Breast epithelium (tissue), 4 donors: ENCODE measurements around the gene POU5F1. TPM values are rescaled to one million over a fixed set of nuclear protein-coding genes. Genes with fewer than 3 reads are reported as not detected.
"Not testable (repeated sequence)": the region's sequence is repeated elsewhere in the genome, so short reads cannot be mapped to it uniquely, and the experiment has no call there.

ENCODE experiments used
- DNase-seq, 2 donors: peaks; one replicate each; pipeline ENCODE4 v3.0.0-alpha.2; 2019; ENCODE audit warnings: low spot score in 2 of 2
- H3K27ac ChIP-seq, 2 donors: fragments of 200-600 bp; sonication (generic) in 1 of 2; one replicate each; pipeline ENCODE4 v1.5.1; 2016 to 2019; ENCODE audit warnings: mild to moderate bottlenecking in 1 of 2
- H3K27me3 ChIP-seq, 2 donors: fragments of 200-600 bp; sonication (generic) in 1 of 2; one replicate each; pipeline versions ENCODE4 v1.5.1 to v1.6.0; 2017 to 2019; ENCODE audit warnings: control low read depth in 1 of 2, mild to moderate bottlenecking in 1 of 2
- H3K36me3 ChIP-seq: fragments of 200-600 bp; one replicate; pipeline ENCODE4 v1.5.1; 2019
- H3K4me1 ChIP-seq, 2 donors: fragments of 200-600 bp; sonication (generic); one replicate each; pipeline ENCODE4 v1.5.1; 2016 to 2019; ENCODE audit warnings: control low read depth in 1 of 2
- H3K4me3 ChIP-seq, 3 donors: fragments of 200-600 bp; sonication (generic); 1 replicate in 2 of 3; 2 replicates in 1 of 3; pipeline ENCODE4 v1.5.1; 2016 to 2019; ENCODE audit warnings: mild to moderate bottlenecking in 3 of 3, moderate library complexity in 2 of 3
- H3K9me3 ChIP-seq, 2 donors: fragments of 200-600 bp; sonication (generic) in 1 of 2; one replicate each; pipeline ENCODE4 v1.5.1; 2016 to 2019; ENCODE audit warnings: control low read depth in 1 of 2
- CTCF ChIP-seq, 3 donors: fragments of 450-650 bp; IDR thresholded peaks; one replicate each; pipeline ENCODE4 v1.5.1; 2016 to 2017; ENCODE audit warnings: antibody characterized with exemption in 3 of 3, mild to moderate bottlenecking in 3 of 3, moderate library complexity in 3 of 3
- POLR2A ChIP-seq: fragments of 450-650 bp; IDR thresholded peaks from one replicate; pipeline ENCODE4 v1.6.1; 2016; ENCODE audit warnings: antibody characterized with exemption, mild to moderate bottlenecking, moderate library complexity
- POLR2AphosphoS5 ChIP-seq, 3 donors: sonication (generic); formaldehyde crosslinking; IDR thresholded peaks; one replicate each; pipeline ENCODE4 v1.6.1; 2017; ENCODE audit warnings: antibody characterized with exemption in 3 of 3
- intact Hi-C: fragments of 100-400 bp; cut with DNase I; formaldehyde crosslinking; loops from one replicate; pipeline ENCODE4 v1.15.1; 2023; ENCODE audit warnings: low total_unique reads
- total RNA-seq, 3 donors: library from RNA; depleted of rRNA; stranded (reverse); fragments of >200 nt; gene quantifications; one replicate each; pipeline ENCODE4 v1.1.0, GENCODE V29; 2016

Gene POU5F1
- total RNA-seq, 3 donors from 2014 or later: 0.64 to 4.5 (median 0.98) TPM

- no peak for DNase-seq
- no peaks in the 10 kb centered on the region for H3K4me1 ChIP-seq
- no peak for TF ChIP-seq CTCF (IDR thresholded peaks at IDR 0.05)
- TF ChIP-seq POLR2AphosphoS5 (IDR thresholded peaks at IDR 0.05): no peak
- H3K36me3 ChIP-seq: no peaks in the 10 kb centered on the region
- intact Hi-C loops: no loop called here
- no peak overlapping the region for H3K4me3 ChIP-seq
- no peaks in the 10 kb centered on the region for H3K27me3 ChIP-seq
- peak overlapping the region in 1 of 2 donors; percentile 33 for H3K27ac ChIP-seq
- H3K9me3 ChIP-seq: no peaks in the 10 kb centered on the region
Measured at GRCh38 chr6:31187780-31188194, 17.3 kb upstream of the POU5F1 start.

DNA sequence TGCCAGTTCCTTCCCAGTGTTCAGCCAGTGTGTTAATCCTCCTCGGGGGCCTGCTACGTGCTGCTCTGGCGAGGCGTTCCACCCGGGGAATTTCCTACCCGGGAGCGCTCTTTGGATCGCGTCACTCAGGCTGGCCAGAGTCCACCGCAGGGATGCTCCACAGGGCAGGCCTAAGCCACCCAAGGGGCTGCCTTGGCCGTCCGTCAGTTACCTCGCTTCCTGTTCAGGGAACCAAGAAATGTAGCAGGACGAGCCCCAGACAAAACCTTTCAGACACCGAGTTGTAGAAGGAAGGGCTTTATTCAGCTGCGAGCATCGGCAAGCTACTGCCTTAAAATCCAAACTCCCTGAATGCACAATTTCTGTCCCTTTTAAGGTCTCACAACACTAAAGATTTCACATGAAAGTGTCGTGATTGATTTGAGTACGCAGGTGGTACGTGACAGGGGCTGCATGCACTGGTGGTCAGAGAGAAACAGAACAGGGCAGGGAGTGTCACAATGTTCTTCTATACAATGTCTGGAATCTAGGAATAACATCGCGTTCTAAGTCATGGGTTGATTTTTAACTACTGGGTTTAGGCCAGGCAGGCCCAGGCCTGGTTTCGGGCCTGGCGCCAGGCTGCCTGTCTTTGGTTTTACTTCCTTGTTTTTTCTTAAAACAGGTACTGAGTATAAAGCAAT lies 15.7 kb upstream of the POU5F1 start:
- Histone ChIP-seq H3K27ac (peak overlapping the region; percentile 90 to 92), H3K27me3 (no peaks in the 10 kb centered on the region), H3K9me3 (no peaks in the 10 kb centered on the region), H3K4me1 (no peaks in the 10 kb centered on the region), H3K4me3 (peak overlapping the region in 2 of 3 donors; percentile 30 to 57), H3K36me3 (no peaks in the 10 kb centered on the region)
- intact Hi-C loops: no loop called here
- no peak for TF ChIP-seq CTCF (IDR thresholded peaks at IDR 0.05)
- no peak for TF ChIP-seq POLR2A
- no peak for TF ChIP-seq POLR2AphosphoS5 (IDR thresholded peaks at IDR 0.05)
- peak in 1 of 2 donors; percentile 79 for DNase-seq

GRCh38 chr6:31185695-31186051 lies 15.2 kb upstream of the POU5F1 start:
- Histone ChIP-seq H3K4me3 (peak overlapping the region in 2 of 3 donors; percentile 30 to 57), H3K27ac (peak overlapping the region; percentile 90 to 92)
- intact Hi-C loops, H3K36me3 ChIP-seq, H3K27me3 ChIP-seq, H3K9me3 ChIP-seq, DNase-seq, H3K4me1 ChIP-seq: not testable (repeated sequence)

- intact Hi-C loops, H3K27me3 ChIP-seq, H3K27ac ChIP-seq, H3K36me3 ChIP-seq, H3K4me3 ChIP-seq, H3K9me3 ChIP-seq, H3K4me1 ChIP-seq, DNase-seq: not testable (repeated sequence)
Measured at GRCh38 chr6:31183859-31184258, 13.4 kb upstream of the POU5F1 start.

DNA sequence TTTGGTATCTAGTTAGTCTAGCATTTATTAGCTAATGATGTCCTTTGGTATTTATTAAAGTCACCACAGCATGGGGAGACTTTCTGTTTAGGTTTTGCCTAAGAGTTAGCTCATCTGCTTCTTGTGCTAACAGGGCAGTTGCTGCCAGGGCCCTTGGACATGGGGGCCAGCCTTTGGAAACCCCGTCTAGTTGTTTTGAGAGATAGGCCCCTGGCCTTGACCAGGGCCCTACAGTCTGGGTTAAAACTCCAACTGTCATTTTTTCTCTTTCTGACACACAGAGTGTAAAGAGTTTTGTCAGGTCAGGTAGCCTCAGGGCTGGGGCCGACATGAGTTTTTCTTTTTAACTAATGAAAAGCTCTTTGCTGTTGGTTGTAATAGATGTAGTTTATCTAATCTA lies 12.8 kb upstream of the POU5F1 start:
- DNase-seq, H3K9me3 ChIP-seq, H3K4me1 ChIP-seq, H3K27ac ChIP-seq, H3K36me3 ChIP-seq, H3K4me3 ChIP-seq, intact Hi-C loops, H3K27me3 ChIP-seq: not testable (repeated sequence)

DNA sequence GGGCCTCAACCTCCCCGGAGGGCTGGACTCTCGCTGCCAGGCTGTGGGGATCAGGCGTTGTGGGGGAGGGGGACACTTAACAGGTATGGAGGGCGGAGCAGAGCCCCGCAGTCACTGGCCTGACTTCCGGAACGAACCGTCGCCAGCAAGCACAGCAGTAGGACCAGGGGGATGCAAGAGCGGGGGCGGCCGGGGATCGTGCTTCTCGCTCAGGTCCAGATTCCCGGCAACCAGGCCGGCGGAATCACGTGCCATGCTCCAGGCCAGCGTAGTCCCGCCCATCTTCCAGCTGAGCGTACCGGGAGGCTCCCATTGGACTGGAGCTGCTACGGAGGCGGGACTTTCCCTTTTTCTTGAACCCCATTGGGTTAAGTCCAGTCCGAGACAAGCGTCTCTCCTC lies 10.0 kb upstream of the POU5F1 start:
- H3K4me1 ChIP-seq: no peaks in the 10 kb centered on the region
- H3K9me3 ChIP-seq: no peaks in the 10 kb centered on the region
- H3K27me3 ChIP-seq: no peaks in the 10 kb centered on the region
- TF ChIP-seq POLR2A (no peak), CTCF (IDR thresholded peaks at IDR 0.05) (no peak), POLR2AphosphoS5 (IDR thresholded peaks at IDR 0.05) (no peak)
- H3K36me3 ChIP-seq: no peaks in the 10 kb centered on the region
- peak; percentile 67 to 78 for DNase-seq
- H3K27ac ChIP-seq: no peak overlapping the region
- intact Hi-C loops: no loop called here
- H3K4me3 ChIP-seq: peak overlapping the region; percentile 3 to 45 (median 26)

- no peaks in the 10 kb centered on the region for H3K4me1 ChIP-seq
- no peaks in the 10 kb centered on the region for H3K9me3 ChIP-seq
- no peaks in the 10 kb centered on the region for H3K36me3 ChIP-seq
- peak overlapping the region in 1 of 3 donors; percentile 45 for H3K4me3 ChIP-seq
- H3K27me3 ChIP-seq: no peaks in the 10 kb centered on the region
- TF ChIP-seq POLR2A: no peak
- no peak for TF ChIP-seq POLR2AphosphoS5 (IDR thresholded peaks at IDR 0.05)
- no peak for TF ChIP-seq CTCF (IDR thresholded peaks at IDR 0.05)
- H3K27ac ChIP-seq: no peak overlapping the region
- no peak for DNase-seq
- intact Hi-C loops: no loop called here
Measured at GRCh38 chr6:31179896-31180295, 9.4 kb upstream of the POU5F1 start.
